Mesendoderm (in vitro differentiated cells): ENCODE data around the gene MCOLN1.

Experiments
- DNase-seq: peaks from one replicate; pipeline ENCODE4 v3.0.0; 2013
- H2AK5ac ChIP-seq: 2 replicates; pipeline ENCODE4 v1.6.1; 2013; ENCODE audit warnings: low read length, inconsistent platforms
- H2BK120ac ChIP-seq: 2 replicates; pipeline ENCODE4 v1.6.1; 2013; ENCODE audit warnings: low read depth, mild to moderate bottlenecking, low read length, moderate library complexity, mixed read lengths
- H2BK15ac ChIP-seq: replicated peaks from 2 replicates; pipeline ENCODE4 v1.6.1; 2013; ENCODE audit warnings: low read depth, mild to moderate bottlenecking, moderate library complexity
- H2BK5ac ChIP-seq: 2 replicates; pipeline ENCODE4 v1.6.1; 2013; ENCODE audit warnings: low read length, inconsistent platforms
- H3K18ac ChIP-seq: 2 replicates; pipeline ENCODE4 v1.6.1; 2013; ENCODE audit warnings: mild to moderate bottlenecking, low read length, mixed read lengths
- H3K23ac ChIP-seq: one replicate; pipeline ENCODE4 v1.6.1; 2013; ENCODE audit warnings: low read length
- H3K27ac ChIP-seq: 2 replicates; pipeline ENCODE4 v1.5.1; 2013; ENCODE audit warnings: low read depth, mild to moderate bottlenecking, inconsistent platforms, low read length, moderate library complexity
- H3K27me3 ChIP-seq: 2 replicates; pipeline ENCODE4 v1.6.1; 2013; ENCODE audit warnings: low read length, control low read depth, mild to moderate bottlenecking, inconsistent platforms; ENCODE audit not compliant: insufficient read depth, poor library complexity
- H3K36me3 ChIP-seq: 2 replicates; pipeline ENCODE4 v1.6.1; 2013; ENCODE audit warnings: low read length, inconsistent platforms; ENCODE audit not compliant: control insufficient read depth, insufficient read depth
- H3K4ac ChIP-seq: one replicate; pipeline ENCODE4 v1.6.1; 2013; ENCODE audit warnings: low read depth, mild to moderate bottlenecking, low read length, moderate library complexity
- H3K4me1 ChIP-seq: 2 replicates; pipeline ENCODE4 v1.6.1; 2013; ENCODE audit warnings: low read depth, low read length, inconsistent platforms; ENCODE audit not compliant: control insufficient read depth
- H3K4me2 ChIP-seq: 2 replicates; pipeline ENCODE4 v1.6.1; 2013; ENCODE audit warnings: low read length
- H3K4me3 ChIP-seq: 2 replicates; pipeline ENCODE4 v1.5.1; 2013; ENCODE audit warnings: mild to moderate bottlenecking, low read length
- H3K56ac ChIP-seq: one replicate; pipeline ENCODE4 v1.6.1; 2013; ENCODE audit warnings: low read length
- H3K79me1 ChIP-seq: 2 replicates; pipeline ENCODE4 v1.6.1; 2013; ENCODE audit warnings: low read length, inconsistent platforms
- H3K79me2 ChIP-seq: 2 replicates; pipeline ENCODE4 v1.6.1; 2013; ENCODE audit warnings: mild to moderate bottlenecking, low read length; ENCODE audit not compliant: control insufficient read depth, insufficient read depth
- H3K9ac ChIP-seq: 2 replicates; pipeline ENCODE4 v1.6.1; 2013; ENCODE audit warnings: low read length, inconsistent platforms
- H4K5ac ChIP-seq: one replicate; pipeline ENCODE4 v1.6.1; 2013; ENCODE audit warnings: low read length
- H4K8ac ChIP-seq: one replicate; pipeline ENCODE4 v1.6.1; 2013; ENCODE audit warnings: low read depth, mild to moderate bottlenecking, control low read depth, low read length, moderate library complexity
- WGBS: extraction: QIAGEN DNeasy Blood & Tissue Kit; methylation state at CpG from one replicate; pipeline ENCODE4 v1.1.7; 2013; ENCODE audit warnings: low lambda C conversion rate, missing lambda C conversion rate; ENCODE audit not compliant: insufficient coverage; ENCODE audit errors: extremely low coverage; 5-methylcytosine and 5-hydroxymethylcytosine counted together

Gene MCOLN1

GRCh38 chr19:7509625-7510024, 12.8 kb upstream of the MCOLN1 start:
- Histone ChIP-seq H3K27me3 (no peaks in the 10 kb centered on the region), H3K56ac (no peak overlapping the region), H3K79me1 (no peaks in the 10 kb centered on the region), H3K4me3 (no peak overlapping the region), H3K18ac (no peak overlapping the region), H3K4me1 (no peaks in the 10 kb centered on the region), H4K8ac (no peak overlapping the region), H2AK5ac (no peak overlapping the region), H2BK120ac (no peak overlapping the region), H3K79me2 (no peaks in the 10 kb centered on the region), H4K5ac (no peak overlapping the region), H3K4ac (no peak overlapping the region), H3K4me2 (no peak overlapping the region), H3K27ac (no peak overlapping the region), H2BK15ac (no peak overlapping the region), H3K36me3 (no peaks in the 10 kb centered on the region), H3K9ac (no peak overlapping the region), H2BK5ac (no peak overlapping the region), H3K23ac (no peak overlapping the region)
- WGBS, result no CpG with 5 or more reads among the region's 3 CpGs
- DNase-seq, result peak; percentile 48

- Histone ChIP-seq H2BK120ac (no peak overlapping the region), H3K56ac (peak overlapping the region; percentile 15), H3K4me3 (no peak overlapping the region), H3K9ac (no peak overlapping the region), H2AK5ac (no peak overlapping the region), H2BK5ac (no peak overlapping the region), H4K5ac (no peak overlapping the region), H4K8ac (no peak overlapping the region), H3K27me3 (no peaks in the 10 kb centered on the region), H3K4me2 (no peak overlapping the region), H3K18ac (no peak overlapping the region), H3K27ac (no peak overlapping the region), H2BK15ac (no peak overlapping the region), H3K79me1 (peaks cover 3% of the 10 kb centered on the region), H3K4me1 (peaks cover 3% of the 10 kb centered on the region), H3K79me2 (no peaks in the 10 kb centered on the region), H3K4ac (no peak overlapping the region), H3K23ac (no peak overlapping the region), H3K36me3 (no peaks in the 10 kb centered on the region)
- peak; percentile 85 for DNase-seq
- no CpG with 5 or more reads among the region's 6 CpGs for WGBS
Observed at GRCh38 chr19:7512400-7512851, 10.0 kb upstream of the MCOLN1 start.

- Histone ChIP-seq H3K27me3 (no peaks in the 10 kb centered on the region), H3K18ac (no peak overlapping the region), H2AK5ac (no peak overlapping the region), H3K56ac (peak overlapping the region; percentile 15), H4K8ac (no peak overlapping the region), H3K4me1 (peaks cover 3% of the 10 kb centered on the region), H2BK5ac (no peak overlapping the region), H3K4me2 (no peak overlapping the region), H3K79me1 (peaks cover 3% of the 10 kb centered on the region), H3K79me2 (no peaks in the 10 kb centered on the region), H3K9ac (no peak overlapping the region), H3K27ac (no peak overlapping the region), H3K23ac (no peak overlapping the region), H3K36me3 (no peaks in the 10 kb centered on the region), H2BK15ac (no peak overlapping the region), H4K5ac (no peak overlapping the region), H3K4ac (no peak overlapping the region), H3K4me3 (no peak overlapping the region), H2BK120ac (no peak overlapping the region)
- DNase-seq, result peak; percentile 59
- no CpG with 5 or more reads among the region's 5 CpGs for WGBS
Observed at GRCh38 chr19:7513809-7514642, 8.4 kb upstream of the MCOLN1 start.

- peak overlapping the region; percentile 2 for H2AK5ac ChIP-seq
- DNase-seq, result no peak
- H3K23ac ChIP-seq, result peak overlapping the region; percentile 89
- H3K36me3 ChIP-seq, result no peaks in the 10 kb centered on the region
- no peaks in the 10 kb centered on the region for H3K79me2 ChIP-seq
- H3K79me1 ChIP-seq, result peaks cover 3% of the 10 kb centered on the region
- peaks cover 3% of the 10 kb centered on the region for H3K4me1 ChIP-seq
- peak overlapping the region; percentile 79 for H3K9ac ChIP-seq
- peak overlapping the region; percentile 9 for H4K5ac ChIP-seq
- H3K27ac ChIP-seq, result no peak overlapping the region
- peak overlapping the region; percentile 34 for H3K56ac ChIP-seq
- peak overlapping the region; percentile 71 for H3K4ac ChIP-seq
- H4K8ac ChIP-seq, result peak overlapping the region; percentile 78
- no peak overlapping the region for H2BK5ac ChIP-seq
- H3K18ac ChIP-seq, result peak overlapping the region; percentile 29
- no peak overlapping the region for H3K4me3 ChIP-seq
- WGBS, result no CpG with 5 or more reads among the region's 13 CpGs
- no peak overlapping the region for H2BK15ac ChIP-seq
- no peak overlapping the region for H3K4me2 ChIP-seq
- no peak overlapping the region for H2BK120ac ChIP-seq
- no peaks in the 10 kb centered on the region for H3K27me3 ChIP-seq
Observed at GRCh38 chr19:7515110-7515644, 7.2 kb upstream of the MCOLN1 start.

- Histone ChIP-seq H3K4me3 (peak within 1 kb of the TSS; percentile 6), H3K18ac (peak within 1 kb of the TSS; percentile 98), H3K23ac (peak within 1 kb of the TSS; percentile 89), H3K9ac (peak within 1 kb of the TSS; percentile 79), H3K79me2 (no peaks in the 10 kb centered on the region), H2BK15ac (no peak within 1 kb of the TSS), H3K27me3 (no peaks in the 10 kb centered on the region), H4K5ac (peak within 1 kb of the TSS; percentile 95), H3K4me2 (peak within 1 kb of the TSS; percentile 38), H3K56ac (peak within 1 kb of the TSS; percentile 75), H2BK5ac (peak within 1 kb of the TSS; percentile 1), H3K79me1 (peaks cover 3% of the 10 kb centered on the region), H3K27ac (no peak within 1 kb of the TSS), H3K4ac (peak within 1 kb of the TSS; percentile 83), H3K4me1 (peaks cover 3% of the 10 kb centered on the region), H3K36me3 (no peaks in the 10 kb centered on the region), H4K8ac (peak within 1 kb of the TSS; percentile 96), H2BK120ac (peak within 1 kb of the TSS; percentile 46), H2AK5ac (peak within 1 kb of the TSS; percentile 2)
- no CpG with 5 or more reads among the region's 33 CpGs for WGBS
- peak; percentile 86 for DNase-seq
Observed at GRCh38 chr19:7515645-7516151, 6.7 kb upstream of the MCOLN1 start, which contains the start of gene ZNF358. Gene ZNF358, plus strand, starts transcription at chr19:7516103. Its CDS starts 3,140 bp downstream, at chr19:7519243.
